Tibial nerve (tissue), 4 donors: ENCODE measurements around the gene ITPK1. TPM values are rescaled to one million over a fixed set of nuclear protein-coding genes. Genes with fewer than 3 reads are reported as not detected.
A peak's percentile ranks its signal among the peaks of the same experiment; 100 is the strongest.

ENCODE experiments used
- DNase-seq, 2 donors: peaks; one replicate each; pipeline ENCODE4 v3.0.0-alpha.2; 2019; ENCODE audit warnings: low spot score in 2 of 2
- H3K27ac ChIP-seq, 4 donors: fragments of 200-600 bp; sonication (generic) in 3 of 4; one replicate each; pipeline ENCODE4 v1.5.1; 2017 to 2019; ENCODE audit warnings: mild to moderate bottlenecking in 1 of 4
- H3K27me3 ChIP-seq, 2 donors: fragments of 200-600 bp; sonication (generic) in 1 of 2; one replicate each; pipeline versions ENCODE4 v1.5.1 to v1.6.0; 2017 to 2019
- H3K36me3 ChIP-seq, 3 donors: fragments of 200-600 bp; sonication (generic); one replicate each; pipeline ENCODE4 v1.5.1; 2018 to 2019
- H3K4me1 ChIP-seq, 4 donors: fragments of 200-600 bp; sonication (generic) in 3 of 4; one replicate each; pipeline ENCODE4 v1.5.1; 2017 to 2019
- H3K4me3 ChIP-seq, 4 donors: fragments of 200-600 bp; sonication (generic) in 3 of 4; one replicate each; pipeline ENCODE4 v1.5.1; 2017 to 2019; ENCODE audit warnings: mild to moderate bottlenecking in 1 of 4, moderate library complexity in 1 of 4
- H3K9me3 ChIP-seq, 4 donors: fragments of 200-600 bp; sonication (generic) in 3 of 4; one replicate each; pipeline ENCODE4 v1.5.1; 2017 to 2019
- CTCF ChIP-seq, 5 experiments: fragments of 200-600 bp in 3 of 5; fragments of 450-650 bp in 2 of 5; sonication (generic) in 3 of 5; IDR thresholded peaks; one replicate each; pipeline ENCODE4 v1.5.1; 2016 to 2019; ENCODE audit warnings: antibody characterized with exemption in 5 of 5, mild to moderate bottlenecking in 3 of 5, moderate library complexity in 2 of 5
- EP300 ChIP-seq, 2 donors: sonication (generic); formaldehyde crosslinking; IDR thresholded peaks; one replicate each; pipeline ENCODE4 v1.6.1; 2017; ENCODE audit warnings: antibody characterized with exemption in 2 of 2, mild to moderate bottlenecking in 1 of 2
- POLR2A ChIP-seq, 2 donors: fragments of 450-650 bp; IDR thresholded peaks; one replicate each; pipeline ENCODE4 v1.6.1; 2017; ENCODE audit warnings: antibody characterized with exemption in 2 of 2, mild to moderate bottlenecking in 2 of 2, moderate library complexity in 2 of 2
- WGBS, 2 donors: methylation state at CpG; one replicate each; pipeline ENCODE4 v1.1.5; 2018; 5-methylcytosine and 5-hydroxymethylcytosine counted together
- total RNA-seq, 4 donors: library from RNA; depleted of rRNA; stranded (reverse); fragments of >200 nt; gene quantifications; one replicate each; pipeline ENCODE4 v1.1.0, GENCODE V29; 2016

ITPK1 gene
- total RNA-seq, 4 donors from 2014 or later, result 67.4 to 121 (median 92.5) TPM

GRCh38 chr14:93084866-93085857, 30.6 kb downstream of the ITPK1 start:
- Histone ChIP-seq H3K4me1 (peaks cover 0 to 59% (median 21%) of the 10 kb centered on the region in 4 donors), H3K9me3 (no peaks in the 10 kb centered on the region), H3K4me3 (no peak overlapping the region), H3K27ac (peak overlapping the region in 3 of 4 donors; percentile 25 to 67 (median 26)), H3K27me3 (no peaks in the 10 kb centered on the region), H3K36me3 (no peaks in the 10 kb centered on the region)
- DNase-seq, result no peak
- no peak for TF ChIP-seq EP300 (IDR thresholded peaks at IDR 0.05)
- TF ChIP-seq POLR2A (IDR thresholded peaks at IDR 0.05), result no peak
- no peak for TF ChIP-seq CTCF (IDR thresholded peaks at IDR 0.05)
- WGBS, 2 donors, result 54 to 59% methylated on average over 19 to 21 of the region's 21 CpGs

- Histone ChIP-seq H3K27me3 (no peaks in the 10 kb centered on the region), H3K27ac (no peak overlapping the region), H3K36me3 (no peaks in the 10 kb centered on the region), H3K4me1 (peaks cover 0 to 55% (median 22%) of the 10 kb centered on the region in 4 donors), H3K4me3 (no peak overlapping the region), H3K9me3 (no peaks in the 10 kb centered on the region)
- TF ChIP-seq EP300 (IDR thresholded peaks at IDR 0.05) (no peak), CTCF (IDR thresholded peaks at IDR 0.05) (no peak), POLR2A (IDR thresholded peaks at IDR 0.05) (no peak)
- WGBS, 2 donors, result 94 to 98% methylated on average over 4 of the region's 4 CpGs
- DNase-seq, result no peak
These were observed 31.3 kb downstream of the ITPK1 start for GRCh38 chr14:93084402-93084801.

GRCh38 chr14:93083917-93084316, 31.8 kb downstream of the ITPK1 start:
- H3K4me3 ChIP-seq, result no peak overlapping the region
- peaks cover 0 to 55% (median 27%) of the 10 kb centered on the region in 4 donors for H3K4me1 ChIP-seq
- H3K27me3 ChIP-seq, result no peaks in the 10 kb centered on the region
- no peak for DNase-seq
- no peaks in the 10 kb centered on the region for H3K9me3 ChIP-seq
- 81 to 85% methylated on average over 7 to 9 of the region's 9 CpGs for WGBS, 2 donors
- H3K27ac ChIP-seq, result peak overlapping the region in 2 of 4 donors; percentile 25 to 34
- TF ChIP-seq CTCF (IDR thresholded peaks at IDR 0.05) (no peak), POLR2A (IDR thresholded peaks at IDR 0.05) (no peak), EP300 (IDR thresholded peaks at IDR 0.05) (no peak)
- H3K36me3 ChIP-seq, result no peaks in the 10 kb centered on the region

- 41 to 62% methylated on average over 10 to 12 of the region's 12 CpGs for WGBS, 2 donors
These were observed 33.1 kb downstream of the ITPK1 start for GRCh38 chr14:93082576-93083001.

More at GRCh38 chr14:93082576-93083001, 33.1 kb downstream of the ITPK1 start:
- Histone ChIP-seq H3K4me1 (peaks cover 0 to 67% (median 35%) of the 10 kb centered on the region in 4 donors), H3K36me3 (no peaks in the 10 kb centered on the region), H3K9me3 (no peaks in the 10 kb centered on the region), H3K27me3 (no peaks in the 10 kb centered on the region), H3K27ac (peak overlapping the region in 2 of 4 donors; percentile 25 to 63), H3K4me3 (no peak overlapping the region)
- TF ChIP-seq CTCF (IDR thresholded peaks at IDR 0.05) (no peak), EP300 (IDR thresholded peaks at IDR 0.05) (no peak), POLR2A (IDR thresholded peaks at IDR 0.05) (no peak)
- no peak for DNase-seq
